ENCODE measurements around the gene CACNA2D4. TPM values are rescaled to one million over a fixed set of nuclear protein-coding genes. Genes with fewer than 3 reads are reported as not detected.

CACNA2D4 gene
- total RNA-seq, 1 donor from 2014 or later, result not detected

GRCh38 chr12:1935700-1936378 is 17.4 kb upstream of the CACNA2D4 start:
- DNase-seq (ENCODE audit: extremely low spot score, unreplicated experiment), result no peak
- Mint-ChIP-seq H3K4me3 (ENCODE audit: unreplicated experiment) (no peak overlapping the region), H3K36me3 (ENCODE audit: unreplicated experiment) (peaks cover 2% of the 10 kb centered on the region), H3K27me3 (ENCODE audit: unreplicated experiment) (no peaks in the 10 kb centered on the region), H3K9me3 (ENCODE audit: unreplicated experiment) (no peaks in the 10 kb centered on the region), H3K27ac (ENCODE audit: unreplicated experiment) (peak overlapping the region; percentile 68), H3K4me1 (ENCODE audit: unreplicated experiment) (peaks cover 34% of the 10 kb centered on the region)
- TF ChIP-seq CTCF (IDR thresholded peaks at IDR 0.05), result no peak

- Mint-ChIP-seq H3K4me3 (ENCODE audit: unreplicated experiment) (no peak overlapping the region), H3K36me3 (ENCODE audit: unreplicated experiment) (no peaks in the 10 kb centered on the region), H3K27ac (ENCODE audit: unreplicated experiment) (no peak overlapping the region), H3K9me3 (ENCODE audit: unreplicated experiment) (no peaks in the 10 kb centered on the region), H3K4me1 (ENCODE audit: unreplicated experiment) (peaks cover 34% of the 10 kb centered on the region), H3K27me3 (ENCODE audit: unreplicated experiment) (peaks cover under 1% of the 10 kb centered on the region)
- no peak for DNase-seq (ENCODE audit: extremely low spot score, unreplicated experiment)
- no peak for TF ChIP-seq CTCF (IDR thresholded peaks at IDR 0.05)
Measured at GRCh38 chr12:1935242-1935641, 16.8 kb upstream of the CACNA2D4 start.

- DNase-seq (ENCODE audit: extremely low spot score, unreplicated experiment), result no peak
- TF ChIP-seq CTCF (IDR thresholded peaks at IDR 0.05), result no peak
- Mint-ChIP-seq H3K4me3 (ENCODE audit: unreplicated experiment) (no peak overlapping the region), H3K27ac (ENCODE audit: unreplicated experiment) (no peak overlapping the region), H3K4me1 (ENCODE audit: unreplicated experiment) (peaks cover 33% of the 10 kb centered on the region), H3K27me3 (ENCODE audit: unreplicated experiment) (peaks cover 3% of the 10 kb centered on the region), H3K36me3 (ENCODE audit: unreplicated experiment) (no peaks in the 10 kb centered on the region), H3K9me3 (ENCODE audit: unreplicated experiment) (no peaks in the 10 kb centered on the region)
Measured at GRCh38 chr12:1934831-1935230, 16.4 kb upstream of the CACNA2D4 start.

- Mint-ChIP-seq H3K4me3 (ENCODE audit: unreplicated experiment) (no peak overlapping the region), H3K9me3 (ENCODE audit: unreplicated experiment) (no peaks in the 10 kb centered on the region), H3K27me3 (ENCODE audit: unreplicated experiment) (peaks cover 8% of the 10 kb centered on the region), H3K4me1 (ENCODE audit: unreplicated experiment) (peaks cover 30% of the 10 kb centered on the region), H3K27ac (ENCODE audit: unreplicated experiment) (no peak overlapping the region), H3K36me3 (ENCODE audit: unreplicated experiment) (no peaks in the 10 kb centered on the region)
- DNase-seq (ENCODE audit: extremely low spot score, unreplicated experiment), result no peak
- TF ChIP-seq CTCF (IDR thresholded peaks at IDR 0.05), result no peak
Measured at GRCh38 chr12:1934068-1934467, 15.6 kb upstream of the CACNA2D4 start.

GRCh38 chr12:1933342-1934051 is 15.0 kb upstream of the CACNA2D4 start:
- Mint-ChIP-seq H3K27me3 (ENCODE audit: unreplicated experiment) (peaks cover 12% of the 10 kb centered on the region), H3K9me3 (ENCODE audit: unreplicated experiment) (no peaks in the 10 kb centered on the region), H3K4me1 (ENCODE audit: unreplicated experiment) (peaks cover 30% of the 10 kb centered on the region), H3K27ac (ENCODE audit: unreplicated experiment) (no peak overlapping the region), H3K36me3 (ENCODE audit: unreplicated experiment) (no peaks in the 10 kb centered on the region), H3K4me3 (ENCODE audit: unreplicated experiment) (no peak overlapping the region)
- peak; percentile 63 for DNase-seq (ENCODE audit: extremely low spot score, unreplicated experiment)
- TF ChIP-seq CTCF (IDR thresholded peaks at IDR 0.05), result no peak

Measured in osteocyte (in vitro differentiated cells).